IMR-90 (cell line): ENCODE data around the gene MAD2L2. TPM values are rescaled to one million over a fixed set of nuclear protein-coding genes. Genes with fewer than 3 reads are reported as not detected.

Experiments used
- ATAC-seq: fragments of 200-7000 bp; cut with Tn5 transposase; 2 replicates; pipeline ENCODE4 v1.9.1; 2020; ENCODE audit warnings: low read depth, mild to moderate bottlenecking, moderate library complexity
- BruUV-seq: library from RNA; stranded (reverse); fragments of 400-500 nt; replicated peaks from 2 replicates; lab custom pipeline; 2021; lab: Mats Ljungman, UMichigan
- CTCF ChIA-PET: fragments of 300-600 bp; formaldehyde crosslinking; extraction: SDS; loops from one replicate; lab custom pipeline; 2021; ENCODE audit warnings: antibody characterized with exemption; lab: Yijun Ruan, JAX
- POLR2A ChIA-PET: fragments of 300-600 bp; sonication (Branson Sonifier 250); formaldehyde crosslinking; loops from one replicate; lab custom pipeline; 2022; ENCODE audit warnings: antibody characterized with exemption; ENCODE audit not compliant: unreplicated experiment; lab: Charles Lee
- DNase-seq: peaks from one replicate; pipeline ENCODE4 v3.0.0; 2013
- H2AFZ ChIP-seq: replicated peaks from 2 replicates; pipeline ENCODE3; 2013; ENCODE audit warnings: low read length, mild to moderate bottlenecking; ENCODE audit not compliant: poor library complexity
- H2AK5ac ChIP-seq: 2 replicates; pipeline ENCODE4 v1.6.1; 2013; ENCODE audit warnings: low read depth, low read length, inconsistent platforms
- H2AK9ac ChIP-seq: replicated peaks from 2 replicates; pipeline ENCODE3; 2013; ENCODE audit warnings: mild to moderate bottlenecking, low read depth, low read length, moderate library complexity; ENCODE audit not compliant: poor library complexity
- H2BK120ac ChIP-seq: 2 replicates; pipeline ENCODE4 v1.6.1; 2013; ENCODE audit warnings: low read depth, low read length, inconsistent platforms
- H2BK15ac ChIP-seq: 3 replicates; pipeline ENCODE4 v1.6.1; 2013; ENCODE audit warnings: low read depth, low read length, inconsistent platforms
- H2BK20ac ChIP-seq: 2 replicates; pipeline ENCODE4 v1.6.1; 2013; ENCODE audit warnings: low read depth, mild to moderate bottlenecking, inconsistent platforms, low read length, moderate library complexity
- H2BK5ac ChIP-seq: 2 replicates; pipeline ENCODE4 v1.6.1; 2013; ENCODE audit warnings: mild to moderate bottlenecking, low read depth, low read length, inconsistent platforms; ENCODE audit not compliant: poor library complexity, severe bottlenecking
- H3K14ac ChIP-seq: replicated peaks from 2 replicates; pipeline ENCODE4 v1.6.1; 2013; ENCODE audit warnings: low read depth, low read length, inconsistent platforms
- H3K18ac ChIP-seq: 2 replicates; pipeline ENCODE4 v1.6.1; 2013; ENCODE audit warnings: low read depth, low read length, control low read depth
- H3K23ac ChIP-seq: 2 replicates; pipeline ENCODE4 v1.6.1; 2013; ENCODE audit warnings: low read depth, low read length, inconsistent platforms
- H3K27ac ChIP-seq: 2 replicates; pipeline ENCODE4 v1.5.1; 2013; ENCODE audit warnings: mild to moderate bottlenecking, control low read depth, low read length; ENCODE audit not compliant: insufficient read depth
- H3K27me3 ChIP-seq: 2 replicates; pipeline ENCODE4 v1.6.1; 2013; ENCODE audit warnings: low read length; ENCODE audit not compliant: control insufficient read depth, insufficient read depth
- H3K36me3 ChIP-seq: 2 replicates; pipeline ENCODE4 v1.6.1; 2013; ENCODE audit warnings: low read length, mixed read lengths; ENCODE audit not compliant: control insufficient read depth, insufficient read depth
- H3K4ac ChIP-seq: 2 replicates; pipeline ENCODE4 v1.6.1; 2013; ENCODE audit warnings: low read depth, low read length, inconsistent platforms
- H3K4me1 ChIP-seq: 2 replicates; pipeline ENCODE4 v1.6.1; 2013; ENCODE audit warnings: low read length, mixed read lengths; ENCODE audit not compliant: control insufficient read depth, insufficient read depth
- H3K4me2 ChIP-seq: 2 replicates; pipeline ENCODE4 v1.6.1; 2013; ENCODE audit warnings: low read depth, mild to moderate bottlenecking, control low read depth, low read length, moderate library complexity
- H3K4me3 ChIP-seq: 2 replicates; pipeline ENCODE4 v1.5.1; 2013; ENCODE audit warnings: low read depth, mild to moderate bottlenecking, control low read depth, low read length, moderate library complexity; ENCODE audit not compliant: insufficient read depth
- H3K56ac ChIP-seq: 2 replicates; pipeline ENCODE4 v1.6.1; 2013; ENCODE audit warnings: low read length, inconsistent platforms; ENCODE audit not compliant: insufficient read depth; ENCODE audit errors: extremely low read depth
- H3K79me1 ChIP-seq, 2 experiments: 2 replicates each; pipeline ENCODE4 v1.6.1; 2013; ENCODE audit warnings: low read length in 2 of 2, inconsistent platforms in 1 of 2, low read depth in 1 of 2
- H3K9ac ChIP-seq: 2 replicates; pipeline ENCODE4 v1.6.1; 2013; ENCODE audit warnings: low read depth, low read length, control low read depth
- H3K9me1 ChIP-seq: 2 replicates; pipeline ENCODE4 v1.6.1; 2013; ENCODE audit warnings: low read length, inconsistent platforms; ENCODE audit not compliant: insufficient read depth
- H3K9me3 ChIP-seq: 2 replicates; pipeline ENCODE4 v1.6.1; 2013; ENCODE audit warnings: low read length; ENCODE audit not compliant: control insufficient read depth, insufficient read depth
- H4K20me1 ChIP-seq: 2 replicates; pipeline ENCODE4 v1.6.1; 2013; ENCODE audit warnings: low read length, inconsistent platforms; ENCODE audit not compliant: insufficient read depth
- H4K5ac ChIP-seq: 2 replicates; pipeline ENCODE4 v1.6.1; 2013; ENCODE audit warnings: mild to moderate bottlenecking, low read depth, low read length, control low read depth
- H4K8ac ChIP-seq, 2 experiments: 2 replicates each; pipeline ENCODE4 v1.6.1; 2013; ENCODE audit warnings: low read depth in 2 of 2, low read length in 2 of 2, control low read depth in 1 of 2, inconsistent platforms in 1 of 2
- H4K91ac ChIP-seq: 2 replicates; pipeline ENCODE4 v1.6.1; 2013; ENCODE audit warnings: low read depth, low read length, inconsistent platforms; ENCODE audit not compliant: insufficient read depth
- ELK1 ChIP-seq: fragments of 150-350 bp; IDR thresholded peaks from 2 replicates; pipeline ENCODE4 v1.6.1; 2016; ENCODE audit warnings: low read depth, mild to moderate bottlenecking, low read length, moderate library complexity, borderline replicate concordance
- RAD21 ChIP-seq: IDR thresholded peaks from 2 replicates; pipeline ENCODE4 v1.6.1; 2012; ENCODE audit warnings: low read length, improper control_type of control experiment
- WGBS, 2 experiments: methylation state at CpG; one replicate each; pipeline versions ENCODE4 v1.1.5 to v1.1.7; 2013; ENCODE audit warnings: missing lambda C conversion rate in 2 of 2; ENCODE audit not compliant: insufficient read length in 1 of 2; ENCODE audit errors: extremely low coverage in 2 of 2; 5-methylcytosine and 5-hydroxymethylcytosine counted together
- dilution Hi-C: fragments of 300-500 bp; cut with HindIII; formaldehyde crosslinking; loops from one replicate; pipeline ENCODE4 v1.14.3; 2018; ENCODE audit warnings: low sequenced_read_pairs; ENCODE audit not compliant: unreplicated experiment
- in situ Hi-C: fragments of 300-500 bp; cut with MboI; formaldehyde crosslinking; loops from 3 replicates; pipeline ENCODE4 v1.14.3; 2019; ENCODE audit warnings: low sequenced_read_pairs, inconsistent platforms, mixed read lengths
- intact Hi-C: fragments of 100-400 bp; cut with micrococcal nuclease; formaldehyde crosslinking; loops from 2 replicates; pipeline ENCODE4 v1.10.0; 2022
- polyA plus RNA-seq, 3 experiments: library from polyadenylated mRNA; depleted of rRNA; stranded (reverse); fragments of >200 nt; gene quantifications; 2 replicates each; pipeline ENCODE4 v1.2.3, GENCODE V29; 2012; ENCODE audit warnings: low replicate concordance in 1 of 3
- total RNA-seq: library from RNA; depleted of rRNA; stranded (reverse); fragments of >200 nt; gene quantifications from 2 replicates; pipeline ENCODE4 v1.2.3, GENCODE V29; 2012

The MAD2L2 gene
- total and polyA plus RNA-seq, 2 of the 4 experiments (the other 2 are of a cell fraction) = 44.6 to 70.9 TPM

GRCh38 chr1:11640944-11641343 is 40.0 kb downstream of the MAD2L2 start:
- no peaks in the 10 kb centered on the region for H3K9me1 ChIP-seq
- no peaks in the 10 kb centered on the region for H3K36me3 ChIP-seq
- DNase-seq (no peak), ATAC-seq (no peak)
- H2BK120ac ChIP-seq = no peak overlapping the region
- no peak overlapping the region for H3K4ac ChIP-seq
- no peak overlapping the region for H4K8ac ChIP-seq
- in situ Hi-C loops (loop anchor here (5.0 to 10.0 kb wide), 2 partner anchors 399 to 606 kb away; no protein-coding TSS in a partner anchor), dilution Hi-C loops (no loop called here), intact Hi-C loops (no loop called here)
- H2AK9ac ChIP-seq = no peak overlapping the region
- H4K91ac ChIP-seq = no peak overlapping the region
- H3K23ac ChIP-seq = no peak overlapping the region
- ChIA-PET CTCF (interaction anchor here (1.4 kb wide), 1 partner anchor 399 kb away, joined by 6 read pairs; no protein-coding TSS in a partner anchor), POLR2A (no interaction called here)
- no peaks in the 10 kb centered on the region for H3K9me3 ChIP-seq
- no peak overlapping the region for H3K9ac ChIP-seq
- no TSS peak for BruUV-seq
- H3K18ac ChIP-seq = no peak overlapping the region
- H2BK20ac ChIP-seq = no peak overlapping the region
- H2BK5ac ChIP-seq = no peak overlapping the region
- peaks cover 7% of the 10 kb centered on the region; the same call in 1 of the 2 replicates for H3K27me3 ChIP-seq
- H4K5ac ChIP-seq = no peak overlapping the region
- H3K79me1 ChIP-seq = no peaks in the 10 kb centered on the region
- H2AFZ ChIP-seq = no peak overlapping the region
- no peaks in the 10 kb centered on the region for H3K4me1 ChIP-seq
- no peak for TF ChIP-seq RAD21
- no peak for TF ChIP-seq ELK1
- H4K20me1 ChIP-seq = no peaks in the 10 kb centered on the region
- H3K14ac ChIP-seq = no peak overlapping the region
- no peak overlapping the region for H3K4me2 ChIP-seq
- H3K27ac ChIP-seq = no peak overlapping the region
- no peak overlapping the region for H3K4me3 ChIP-seq
- no peak overlapping the region for H2BK15ac ChIP-seq
- WGBS, 2 experiments = 55% methylated on average over 2 of the region's 6 CpGs; no CpG with 5 or more reads in 1 of the 2 experiments
- no peak overlapping the region for H2AK5ac ChIP-seq
- H3K56ac ChIP-seq = no peak overlapping the region
